ENCODE data around the gene IPO11. TPM values are rescaled to one million over a fixed set of nuclear protein-coding genes. Genes with fewer than 3 reads are reported as not detected.
A peak's percentile ranks its signal among the peaks of the same experiment; 100 is the strongest.

IPO11 gene
- total and polyA plus RNA-seq, 7 experiments from 2014 or later, result 5.9 to 29.0 (median 23.2) TPM

GRCh38 chr5:62461561-62461960 is 49.0 kb downstream of the IPO11 start:
- H3K4me1 Mint-ChIP-seq, result peaks cover 1 to 23% (median 8%) of the 10 kb centered on the region in 7 donors

DNA sequence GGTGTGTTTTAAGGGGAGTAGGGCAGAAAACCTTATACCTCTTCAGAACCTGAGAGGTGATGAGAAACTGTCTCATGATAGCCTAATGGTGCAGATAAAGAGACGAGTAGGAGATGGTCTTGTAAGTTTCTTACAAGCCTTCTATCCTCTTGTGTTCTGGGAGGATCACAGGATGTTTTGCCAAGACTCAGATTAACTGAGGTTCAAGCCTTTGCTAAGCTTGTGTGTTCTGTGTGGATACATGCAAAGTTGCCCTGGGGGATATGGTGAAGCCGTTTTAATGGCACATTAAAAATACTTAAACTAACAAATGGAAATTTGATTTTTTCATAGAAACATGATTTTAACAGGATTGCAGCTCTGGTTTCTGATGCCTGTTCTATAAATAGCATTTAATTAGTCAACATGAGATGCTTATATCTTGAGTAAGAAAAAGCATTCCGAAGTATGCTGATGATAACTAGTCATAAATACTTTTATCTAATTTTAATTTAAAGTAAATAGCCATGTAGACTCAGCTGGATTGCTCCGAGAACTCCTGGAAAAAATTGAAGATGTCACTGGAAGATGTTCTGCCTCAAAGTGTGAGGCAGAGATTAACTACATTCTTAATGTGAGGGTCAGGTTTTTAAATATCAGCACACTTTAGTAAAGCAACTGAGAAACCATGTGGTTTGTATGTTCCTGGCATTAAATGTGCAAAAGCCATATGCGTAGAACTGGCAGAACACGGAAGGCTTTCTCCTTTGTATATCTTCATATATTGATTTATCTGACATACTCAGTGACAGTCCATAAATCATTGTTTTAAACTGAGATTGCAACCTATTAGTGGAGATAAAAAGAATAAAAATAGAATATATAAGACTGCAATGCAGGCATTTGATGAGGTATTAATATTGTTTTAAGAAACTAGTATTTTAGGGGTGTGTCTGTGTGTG is 53.7 kb downstream of the IPO11 start:
- no peaks in the 10 kb centered on the region for H3K9me3 ChIP-seq (ENCODE audit: control insufficient read depth in 2 of 3, low read length in 3 of 3)
- H3K4me1 Mint-ChIP-seq, result peaks cover 0 to 17% (median 5%) of the 10 kb centered on the region in 7 donors
- H3K9me3 Mint-ChIP-seq, result no peaks in the 10 kb centered on the region
- ATAC-seq (no peak), DNase-seq (no peak)
- H3K27ac Mint-ChIP-seq, result peak overlapping the region in 3 of 9 donors; percentile 14 to 55 (median 39)
- no peak overlapping the region for H3K27ac ChIP-seq (ENCODE audit: low read depth, low read length)
- H3K27me3 ChIP-seq (ENCODE audit: control insufficient read depth in 2 of 2, insufficient read depth in 2 of 2, low read length in 2 of 2), result no peaks in the 10 kb centered on the region
- H3K36me3 ChIP-seq (ENCODE audit: control insufficient read depth in 2 of 3, insufficient read depth in 3 of 3, low read length in 3 of 3), result peaks cover 0 to 5% (median 3%) of the 10 kb centered on the region in 3 experiments
- H3K4me1 ChIP-seq (ENCODE audit: control insufficient read depth in 2 of 2, insufficient read depth in 2 of 2, low read length in 2 of 2), result no peaks in the 10 kb centered on the region
- intact Hi-C loops (cut with micrococcal nuclease), result no loop called here
- H3K4me3 ChIP-seq (ENCODE audit: low read length), result no peak overlapping the region
- ChIA-PET POLR2A (no interaction called here), CTCF (interaction anchor here (0.6 to 1.4 kb wide), 3 partner anchors 12 to 312 kb away, joined by 3 to 5 read pairs (median 3); no protein-coding TSS in a partner anchor)
- H3K4me3 Mint-ChIP-seq, result no peak overlapping the region
- H3K27me3 Mint-ChIP-seq, result no peaks in the 10 kb centered on the region
- peaks cover 3 to 25% (median 13%) of the 10 kb centered on the region in 5 donors for H3K36me3 Mint-ChIP-seq

More at GRCh38 chr5:62461561-62461960, 49.0 kb downstream of the IPO11 start:
- no peaks in the 10 kb centered on the region for H3K27me3 ChIP-seq (ENCODE audit: control insufficient read depth in 2 of 2, insufficient read depth in 2 of 2, low read length in 2 of 2)
- H3K27ac ChIP-seq (ENCODE audit: low read depth, low read length), result no peak overlapping the region
- Mint-ChIP-seq H3K4me3 (no peak overlapping the region), H3K27me3 (no peaks in the 10 kb centered on the region), H3K36me3 (peaks cover 0 to 7% (median 0%) of the 10 kb centered on the region in 5 donors), H3K9me3 (no peaks in the 10 kb centered on the region), H3K27ac (no peak overlapping the region)
- ChIA-PET CTCF (interaction anchor here (1.1 kb wide), 1 partner anchor 13 kb away, joined by 3 read pairs; no protein-coding TSS in a partner anchor), POLR2A (no interaction called here)
- H3K9me3 ChIP-seq (ENCODE audit: control insufficient read depth in 2 of 3, low read length in 3 of 3), result no peaks in the 10 kb centered on the region
- H3K4me3 ChIP-seq (ENCODE audit: low read length), result no peak overlapping the region
- intact Hi-C loops (cut with micrococcal nuclease), result loop anchor here in 1 of 2 donors (2.0 kb wide), 1 partner anchor 1501 kb away; the partner anchor contains the start of gene HTR1A
- DNase-seq, result no peak
- no peaks in the 10 kb centered on the region for H3K4me1 ChIP-seq (ENCODE audit: control insufficient read depth in 2 of 2, insufficient read depth in 2 of 2, low read length in 2 of 2)
- ATAC-seq, result no peak
- no peaks in the 10 kb centered on the region for H3K36me3 ChIP-seq (ENCODE audit: control insufficient read depth in 2 of 3, insufficient read depth in 3 of 3, low read length in 3 of 3)

DNA sequence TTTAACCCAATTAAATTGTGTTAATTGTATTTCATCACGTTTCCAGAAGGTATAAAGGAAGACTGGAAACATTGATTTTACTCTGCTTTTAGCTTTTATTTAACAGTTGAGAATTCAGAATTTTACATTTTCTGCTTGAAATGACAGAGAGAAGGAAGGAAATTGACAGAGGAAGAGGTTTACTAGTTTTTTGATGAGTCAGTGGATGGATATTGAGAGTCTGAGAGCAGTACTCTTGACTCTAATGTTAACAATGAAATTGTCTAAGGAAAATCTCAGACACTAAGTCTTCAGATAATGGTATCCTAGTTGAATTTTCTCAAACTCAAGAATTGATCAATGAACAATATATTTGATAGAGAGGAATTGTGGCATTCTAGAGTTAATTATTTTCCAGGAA is 60.6 kb downstream of the IPO11 start:
- H3K4me3 ChIP-seq (ENCODE audit: low read length), result no peak overlapping the region
- POLR2A ChIA-PET, result no interaction called here
- ATAC-seq, result no peak
- CTCF ChIA-PET, result interaction anchor here (0.9 kb wide), 1 partner anchor 13 kb away, joined by 3 read pairs; no protein-coding TSS in a partner anchor
- H3K27ac ChIP-seq (ENCODE audit: low read depth, low read length), result no peak overlapping the region
- Mint-ChIP-seq H3K36me3 (peaks cover 3 to 28% (median 21%) of the 10 kb centered on the region in 5 donors), H3K27ac (no peak overlapping the region), H3K9me3 (no peaks in the 10 kb centered on the region), H3K27me3 (no peaks in the 10 kb centered on the region), H3K4me1 (peaks cover 0 to 5% (median 0%) of the 10 kb centered on the region in 7 donors), H3K4me3 (no peak overlapping the region)
- no peaks in the 10 kb centered on the region for H3K27me3 ChIP-seq (ENCODE audit: control insufficient read depth in 2 of 2, insufficient read depth in 2 of 2, low read length in 2 of 2)
- intact Hi-C loops (cut with micrococcal nuclease), result no loop called here
- peaks cover 0 to 13% (median 3%) of the 10 kb centered on the region in 3 experiments for H3K36me3 ChIP-seq (ENCODE audit: control insufficient read depth in 2 of 3, insufficient read depth in 3 of 3, low read length in 3 of 3)
- no peaks in the 10 kb centered on the region for H3K9me3 ChIP-seq (ENCODE audit: control insufficient read depth in 2 of 3, low read length in 3 of 3)
- DNase-seq, result no peak
- no peaks in the 10 kb centered on the region for H3K4me1 ChIP-seq (ENCODE audit: control insufficient read depth in 2 of 2, insufficient read depth in 2 of 2, low read length in 2 of 2)

- no peaks in the 10 kb centered on the region for H3K27me3 Mint-ChIP-seq
- Histone ChIP-seq H3K36me3 (ENCODE audit: control insufficient read depth in 2 of 3, insufficient read depth in 3 of 3, low read length in 3 of 3) (peaks cover 0 to 13% (median under 1%) of the 10 kb centered on the region in 3 experiments), H3K27me3 (ENCODE audit: control insufficient read depth in 2 of 2, insufficient read depth in 2 of 2, low read length in 2 of 2) (no peaks in the 10 kb centered on the region), H3K4me1 (ENCODE audit: control insufficient read depth in 2 of 2, insufficient read depth in 2 of 2, low read length in 2 of 2) (no peaks in the 10 kb centered on the region), H3K27ac (ENCODE audit: low read depth, low read length) (no peak overlapping the region), H3K4me3 (ENCODE audit: low read length) (no peak overlapping the region), H3K9me3 (ENCODE audit: control insufficient read depth in 2 of 3, low read length in 3 of 3) (no peaks in the 10 kb centered on the region)
- H3K36me3 Mint-ChIP-seq, result peaks cover 9 to 34% (median 30%) of the 10 kb centered on the region in 5 donors
- no peak overlapping the region for H3K27ac Mint-ChIP-seq
- no peak for DNase-seq
- intact Hi-C loops (cut with micrococcal nuclease), result no loop called here
- CTCF ChIA-PET, result no interaction called here
- no peak overlapping the region for H3K4me3 Mint-ChIP-seq
- peaks cover 0 to 5% (median 0%) of the 10 kb centered on the region in 7 donors for H3K4me1 Mint-ChIP-seq
- POLR2A ChIA-PET, result interaction anchor here (0.8 kb wide), 1 partner anchor 599 kb away, joined by 3 read pairs; no protein-coding TSS in a partner anchor
- no peak for ATAC-seq
- peaks cover 0 to 5% (median 0%) of the 10 kb centered on the region in 11 donors for H3K9me3 Mint-ChIP-seq
Measured at GRCh38 chr5:62475072-62475471, 62.5 kb downstream of the IPO11 start.

GRCh38 chr5:62477801-62478200 is 65.2 kb downstream of the IPO11 start:
- DNase-seq (no peak), ATAC-seq (no peak)
- no peak overlapping the region for H3K27ac ChIP-seq (ENCODE audit: low read depth, low read length)
- no peaks in the 10 kb centered on the region for H3K4me1 ChIP-seq (ENCODE audit: control insufficient read depth in 2 of 2, insufficient read depth in 2 of 2, low read length in 2 of 2)
- intact Hi-C loops (cut with micrococcal nuclease), result no loop called here
- ChIA-PET CTCF (interaction anchor here (1.3 kb wide), 1 partner anchor 12 kb away, joined by 3 read pairs; no protein-coding TSS in a partner anchor), POLR2A (no interaction called here)
- peaks cover 0 to 9% (median 0%) of the 10 kb centered on the region in 3 experiments for H3K36me3 ChIP-seq (ENCODE audit: control insufficient read depth in 2 of 3, insufficient read depth in 3 of 3, low read length in 3 of 3)
- H3K9me3 ChIP-seq (ENCODE audit: control insufficient read depth in 2 of 3, low read length in 3 of 3), result no peaks in the 10 kb centered on the region
- no peaks in the 10 kb centered on the region for H3K27me3 ChIP-seq (ENCODE audit: control insufficient read depth in 2 of 2, insufficient read depth in 2 of 2, low read length in 2 of 2)
- H3K9me3 Mint-ChIP-seq, result peaks cover 0 to 5% (median 0%) of the 10 kb centered on the region in 11 donors
- peaks cover 0 to 12% (median 2%) of the 10 kb centered on the region in 7 donors for H3K4me1 Mint-ChIP-seq
- H3K27me3 Mint-ChIP-seq, result no peaks in the 10 kb centered on the region
- no peak overlapping the region for H3K4me3 ChIP-seq (ENCODE audit: low read length)
- H3K27ac Mint-ChIP-seq, result no peak overlapping the region
- no peak overlapping the region for H3K4me3 Mint-ChIP-seq
- peaks cover 9 to 56% (median 39%) of the 10 kb centered on the region in 5 donors for H3K36me3 Mint-ChIP-seq

DNA sequence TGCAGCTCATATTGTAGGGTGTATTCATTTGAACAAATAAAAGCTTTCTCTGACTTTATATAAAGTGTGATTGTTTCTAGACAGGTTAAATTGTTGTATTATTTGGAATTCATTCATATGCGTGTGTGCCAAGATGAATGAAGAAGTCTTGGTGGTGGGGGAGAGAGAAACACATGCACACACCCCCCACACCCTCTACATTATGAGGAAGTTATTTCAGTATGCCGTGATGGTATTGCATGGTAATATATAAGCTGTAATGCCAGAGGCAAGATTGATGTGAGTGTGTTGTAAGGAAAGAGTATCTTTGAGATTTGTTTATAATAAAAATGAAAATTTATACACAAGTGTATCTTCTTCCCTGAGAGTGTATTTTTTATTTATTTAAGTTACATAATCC is 71.0 kb downstream of the IPO11 start:
- Mint-ChIP-seq H3K27ac (peak overlapping the region in 1 of 9 donors; percentile 1), H3K36me3 (peaks cover 4 to 66% (median 36%) of the 10 kb centered on the region in 5 donors)
- CTCF ChIA-PET, result no interaction called here

More for the DNA sequence above, 71.0 kb downstream of the IPO11 start:
- no peaks in the 10 kb centered on the region for H3K9me3 ChIP-seq (ENCODE audit: control insufficient read depth in 2 of 3, low read length in 3 of 3)
- no peaks in the 10 kb centered on the region for H3K4me1 ChIP-seq (ENCODE audit: control insufficient read depth in 2 of 2, insufficient read depth in 2 of 2, low read length in 2 of 2)
- intact Hi-C loops (cut with micrococcal nuclease), result no loop called here
- peaks cover 0 to 2% (median 0%) of the 10 kb centered on the region in 11 donors for H3K9me3 Mint-ChIP-seq
- no peak for ATAC-seq
- DNase-seq, result no peak
- H3K4me1 Mint-ChIP-seq, result peaks cover 0 to 8% (median 2%) of the 10 kb centered on the region in 7 donors
- H3K27ac ChIP-seq (ENCODE audit: low read depth, low read length), result no peak overlapping the region
- POLR2A ChIA-PET, result no interaction called here
- H3K4me3 Mint-ChIP-seq, result no peak overlapping the region
- H3K27me3 ChIP-seq (ENCODE audit: control insufficient read depth in 2 of 2, insufficient read depth in 2 of 2, low read length in 2 of 2), result no peaks in the 10 kb centered on the region
- no peak overlapping the region for H3K4me3 ChIP-seq (ENCODE audit: low read length)
- H3K27me3 Mint-ChIP-seq, result no peaks in the 10 kb centered on the region
- peaks cover 0 to 9% (median 0%) of the 10 kb centered on the region in 3 experiments for H3K36me3 ChIP-seq (ENCODE audit: control insufficient read depth in 2 of 3, insufficient read depth in 3 of 3, low read length in 3 of 3)
